Measurements from ENCODE around the gene NPIPA5. TPM values are rescaled to one million over a fixed set of nuclear protein-coding genes. Genes with fewer than 3 reads are reported as not detected.
"Not testable (repeated sequence)": the region's sequence is repeated elsewhere in the genome, so short reads cannot be mapped to it uniquely, and the experiment has no call there.

The NPIPA5 gene
- total and polyA plus RNA-seq, 2 donors (not counting 3 experiments of a cell fraction or from before 2014, with no cell fraction given), result 11.3 to 19.6 TPM

GRCh38 chr16:15330978-15331377, 47.1 kb downstream of the NPIPA5 start:
- FAIRE-seq; H3K27ac ChIP-seq (ENCODE audit: insufficient read depth, low read depth, low read length); CTCF ChIA-PET; DNase-seq (ENCODE audit: low read depth, low spot score); H3K27me3 ChIP-seq (ENCODE audit: control insufficient read depth in 2 of 2, insufficient read depth in 2 of 2, low read length in 2 of 2); dilution Hi-C loops (cut with MboI; ENCODE audit: extremely low pct_ligation_motif_present, low sequenced_read_pairs); BruUV-seq (replicated peaks); H3K9ac ChIP-seq (replicated peaks; ENCODE audit: extremely low read depth, insufficient read depth, low read length); H2AFZ ChIP-seq (ENCODE audit: low read depth, low read length); H3K9me1 ChIP-seq (replicated peaks; ENCODE audit: control insufficient read depth, extremely low read depth, insufficient read depth, low read length); H3K9me3 ChIP-seq (replicated peaks; ENCODE audit: control insufficient read depth, insufficient read depth, low read length); H3K79me2 ChIP-seq (ENCODE audit: control insufficient read depth, insufficient read depth, low read length); H3K4me2 ChIP-seq (ENCODE audit: insufficient read depth, low read length); H3K4me3 ChIP-seq (replicated peaks in 1 of 3; ENCODE audit: insufficient read depth in 1 of 3, low read depth in 1 of 3, low read length in 3 of 3); POLR2A ChIA-PET; H4K20me1 ChIP-seq (replicated peaks; ENCODE audit: control insufficient read depth, extremely low read depth, insufficient read depth, low read length); H3K36me3 ChIP-seq (ENCODE audit: control insufficient read depth in 2 of 2, extremely low read depth in 1 of 2, insufficient read depth in 2 of 2, low read length in 2 of 2); H3K4me1 ChIP-seq (ENCODE audit: control insufficient read depth, extremely low read depth, insufficient read depth, low read length); intact Hi-C loops (cut with micrococcal nuclease): not testable (repeated sequence)

GRCh38 chr16:15324954-15325353, 53.1 kb downstream of the NPIPA5 start:
- FAIRE-seq; H2AFZ ChIP-seq (ENCODE audit: low read depth, low read length); H3K27ac ChIP-seq (ENCODE audit: insufficient read depth, low read depth, low read length); H3K36me3 ChIP-seq (ENCODE audit: control insufficient read depth in 2 of 2, extremely low read depth in 1 of 2, insufficient read depth in 2 of 2, low read length in 2 of 2); DNase-seq (ENCODE audit: low read depth, low spot score); H3K4me1 ChIP-seq (ENCODE audit: control insufficient read depth, extremely low read depth, insufficient read depth, low read length); CTCF ChIA-PET; H3K79me2 ChIP-seq (ENCODE audit: control insufficient read depth, insufficient read depth, low read length); H3K9ac ChIP-seq (replicated peaks; ENCODE audit: extremely low read depth, insufficient read depth, low read length); H3K4me3 ChIP-seq (replicated peaks in 1 of 3; ENCODE audit: insufficient read depth in 1 of 3, low read depth in 1 of 3, low read length in 3 of 3); H3K9me3 ChIP-seq (replicated peaks; ENCODE audit: control insufficient read depth, insufficient read depth, low read length); POLR2A ChIA-PET; H3K9me1 ChIP-seq (replicated peaks; ENCODE audit: control insufficient read depth, extremely low read depth, insufficient read depth, low read length); H3K27me3 ChIP-seq (ENCODE audit: control insufficient read depth in 2 of 2, insufficient read depth in 2 of 2, low read length in 2 of 2); intact Hi-C loops (cut with micrococcal nuclease); H3K4me2 ChIP-seq (ENCODE audit: insufficient read depth, low read length); dilution Hi-C loops (cut with MboI; ENCODE audit: extremely low pct_ligation_motif_present, low sequenced_read_pairs); H4K20me1 ChIP-seq (replicated peaks; ENCODE audit: control insufficient read depth, extremely low read depth, insufficient read depth, low read length); BruUV-seq (replicated peaks): not testable (repeated sequence)

GRCh38 chr16:15323373-15323772, 54.7 kb downstream of the NPIPA5 start:
- H3K9me3 ChIP-seq (replicated peaks; ENCODE audit: control insufficient read depth, insufficient read depth, low read length); H4K20me1 ChIP-seq (replicated peaks; ENCODE audit: control insufficient read depth, extremely low read depth, insufficient read depth, low read length); H3K27ac ChIP-seq (ENCODE audit: insufficient read depth, low read depth, low read length); FAIRE-seq; CTCF ChIA-PET; DNase-seq (ENCODE audit: low read depth, low spot score); H2AFZ ChIP-seq (ENCODE audit: low read depth, low read length); BruUV-seq (replicated peaks); H3K79me2 ChIP-seq (ENCODE audit: control insufficient read depth, insufficient read depth, low read length); intact Hi-C loops (cut with micrococcal nuclease); H3K4me2 ChIP-seq (ENCODE audit: insufficient read depth, low read length); H3K36me3 ChIP-seq (ENCODE audit: control insufficient read depth in 2 of 2, extremely low read depth in 1 of 2, insufficient read depth in 2 of 2, low read length in 2 of 2); POLR2A ChIA-PET; H3K4me3 ChIP-seq (replicated peaks in 1 of 3; ENCODE audit: insufficient read depth in 1 of 3, low read depth in 1 of 3, low read length in 3 of 3); H3K4me1 ChIP-seq (ENCODE audit: control insufficient read depth, extremely low read depth, insufficient read depth, low read length); H3K9ac ChIP-seq (replicated peaks; ENCODE audit: extremely low read depth, insufficient read depth, low read length); dilution Hi-C loops (cut with MboI; ENCODE audit: extremely low pct_ligation_motif_present, low sequenced_read_pairs); H3K27me3 ChIP-seq (ENCODE audit: control insufficient read depth in 2 of 2, insufficient read depth in 2 of 2, low read length in 2 of 2); H3K9me1 ChIP-seq (replicated peaks; ENCODE audit: control insufficient read depth, extremely low read depth, insufficient read depth, low read length): not testable (repeated sequence)

- H3K9me3 ChIP-seq (replicated peaks; ENCODE audit: control insufficient read depth, insufficient read depth, low read length); POLR2A ChIA-PET; H3K4me2 ChIP-seq (ENCODE audit: insufficient read depth, low read length); FAIRE-seq; H3K4me1 ChIP-seq (ENCODE audit: control insufficient read depth, extremely low read depth, insufficient read depth, low read length); H3K27ac ChIP-seq (ENCODE audit: insufficient read depth, low read depth, low read length); H3K36me3 ChIP-seq (ENCODE audit: control insufficient read depth in 2 of 2, extremely low read depth in 1 of 2, insufficient read depth in 2 of 2, low read length in 2 of 2); H3K9me1 ChIP-seq (replicated peaks; ENCODE audit: control insufficient read depth, extremely low read depth, insufficient read depth, low read length); intact Hi-C loops (cut with micrococcal nuclease); H2AFZ ChIP-seq (ENCODE audit: low read depth, low read length); H3K4me3 ChIP-seq (replicated peaks in 1 of 3; ENCODE audit: insufficient read depth in 1 of 3, low read depth in 1 of 3, low read length in 3 of 3); BruUV-seq (replicated peaks); dilution Hi-C loops (cut with MboI; ENCODE audit: extremely low pct_ligation_motif_present, low sequenced_read_pairs); DNase-seq (ENCODE audit: low read depth, low spot score); H3K9ac ChIP-seq (replicated peaks; ENCODE audit: extremely low read depth, insufficient read depth, low read length); CTCF ChIA-PET; H4K20me1 ChIP-seq (replicated peaks; ENCODE audit: control insufficient read depth, extremely low read depth, insufficient read depth, low read length); H3K79me2 ChIP-seq (ENCODE audit: control insufficient read depth, insufficient read depth, low read length); H3K27me3 ChIP-seq (ENCODE audit: control insufficient read depth in 2 of 2, insufficient read depth in 2 of 2, low read length in 2 of 2): not testable (repeated sequence)
Observed at GRCh38 chr16:15321221-15321620, 56.9 kb downstream of the NPIPA5 start.
